HEK293 (cell line): ENCODE measurements around the gene FZR1.

Experiments used
- CTCF ChIA-PET: fragments of 350-600 bp; formaldehyde crosslinking; extraction: SDS; loops from one replicate; lab custom pipeline; 2021; ENCODE audit warnings: antibody characterized with exemption; lab: Yijun Ruan, JAX
- POLR2A ChIA-PET: fragments of 300-600 bp; formaldehyde crosslinking; extraction: SDS; loops from one replicate; lab custom pipeline; 2020; ENCODE audit warnings: antibody characterized with exemption, inconsistent platforms; lab: Yijun Ruan, JAX
- H3K27ac ChIP-seq: fragments of 200-500 bp; sonication (Bioruptor generic); 2 replicates; pipeline ENCODE4 v1.5.1; 2014; ENCODE audit warnings: low read depth, low read length, control low read depth, inconsistent platforms; ENCODE audit errors: extremely low read depth
- H3K36me3 ChIP-seq, 2 experiments: fragments of 200-500 bp in 1 of 2; sonication (Bioruptor generic) in 1 of 2; 1 replicate in 1 of 2; 2 replicates in 1 of 2; pipeline ENCODE4 v1.5.1; 2014 to 2017; ENCODE audit warnings: inconsistent platforms in 2 of 2, low read length in 2 of 2; ENCODE audit not compliant: control insufficient read depth in 2 of 2, insufficient read depth in 1 of 2
- H3K4me1 ChIP-seq: fragments of 200-500 bp; sonication (Bioruptor generic); 2 replicates; pipeline ENCODE4 v1.5.1; 2014; ENCODE audit warnings: mild to moderate bottlenecking, low read length, inconsistent platforms; ENCODE audit not compliant: control insufficient read depth, insufficient read depth
- H3K4me3 ChIP-seq: 2 replicates; pipeline ENCODE4 v1.5.1; 2011; ENCODE audit warnings: low read depth, mild to moderate bottlenecking, control low read depth, low read length, moderate library complexity
- H3K9me3 ChIP-seq: fragments of 200-500 bp; sonication (Bioruptor generic); 2 replicates; pipeline ENCODE4 v1.5.1; 2014; ENCODE audit warnings: low read depth, low read length, inconsistent platforms; ENCODE audit not compliant: control insufficient read depth, insufficient read depth
- ATF2 ChIP-seq: fragments of 450-650 bp; formaldehyde crosslinking; IDR thresholded peaks from 2 replicates; pipeline ENCODE4 v1.5.1; 2016; ENCODE audit warnings: missing biosample characterization, missing genetic modification characterization, low read depth
- GFI1B ChIP-seq: fragments of 450-650 bp; formaldehyde crosslinking; IDR thresholded peaks from 2 replicates; pipeline ENCODE4 v1.5.1; 2016; ENCODE audit warnings: missing biosample characterization, missing genetic modification characterization
- HIC1 ChIP-seq: fragments of 450-650 bp; formaldehyde crosslinking; IDR thresholded peaks from 2 replicates; pipeline ENCODE4 v1.5.1; 2016; ENCODE audit warnings: missing biosample characterization, missing genetic modification characterization
- ZBTB1 ChIP-seq: fragments of 450-650 bp; formaldehyde crosslinking; IDR thresholded peaks from 2 replicates; pipeline ENCODE4 v1.5.1; 2016; ENCODE audit warnings: missing biosample characterization, missing genetic modification characterization
- ZBTB11 ChIP-seq: fragments of 450-650 bp; formaldehyde crosslinking; conservative IDR thresholded peaks from 2 replicates; pipeline ENCODE4 v1.5.1; 2016; ENCODE audit warnings: low read depth, missing biosample characterization, missing genetic modification characterization
- ZBTB7A ChIP-seq: fragments of 450-650 bp; formaldehyde crosslinking; IDR thresholded peaks from 2 replicates; pipeline ENCODE4 v1.5.1; 2016; ENCODE audit warnings: low read depth, missing biosample characterization, missing genetic modification characterization
- ZNF140 ChIP-seq: fragments of 450-650 bp; formaldehyde crosslinking; IDR thresholded peaks from 2 replicates; pipeline ENCODE4 v1.5.1; 2016; ENCODE audit warnings: missing biosample characterization, missing genetic modification characterization
- ZNF24 ChIP-seq: fragments of 450-650 bp; formaldehyde crosslinking; IDR thresholded peaks from 2 replicates; pipeline ENCODE4 v1.5.1; 2016; ENCODE audit warnings: missing biosample characterization, missing genetic modification characterization
- ZNF292 ChIP-seq: fragments of 450-650 bp; formaldehyde crosslinking; IDR thresholded peaks from 2 replicates; pipeline ENCODE4 v1.5.1; 2016; ENCODE audit warnings: low read depth, missing biosample characterization, missing genetic modification characterization, borderline replicate concordance
- ZNF362 ChIP-seq: fragments of 450-650 bp; formaldehyde crosslinking; IDR thresholded peaks from 2 replicates; pipeline ENCODE4 v1.5.1; 2016; ENCODE audit warnings: missing biosample characterization, missing genetic modification characterization
- ZNF416 ChIP-seq: fragments of 450-650 bp; formaldehyde crosslinking; IDR thresholded peaks from 2 replicates; pipeline ENCODE4 v1.5.1; 2016; ENCODE audit warnings: missing biosample characterization, missing genetic modification characterization
- ZNF449 ChIP-seq: fragments of 450-650 bp; formaldehyde crosslinking; IDR thresholded peaks from 2 replicates; pipeline ENCODE4 v1.5.1; 2017; ENCODE audit warnings: missing biosample characterization, mild to moderate bottlenecking, missing genetic modification characterization, moderate library complexity
- ZNF510 ChIP-seq: fragments of 450-650 bp; formaldehyde crosslinking; IDR thresholded peaks from 2 replicates; pipeline ENCODE4 v1.5.1; 2018; ENCODE audit warnings: mild to moderate bottlenecking, missing genetic modification characterization, missing biosample characterization; ENCODE audit not compliant: insufficient replicate concordance
- ZNF529 ChIP-seq: fragments of 450-650 bp; formaldehyde crosslinking; IDR thresholded peaks from 2 replicates; pipeline ENCODE4 v1.5.1; 2017; ENCODE audit warnings: missing genetic modification characterization, missing biosample characterization; ENCODE audit not compliant: insufficient replicate concordance
- ZNF530 ChIP-seq: fragments of 450-650 bp; formaldehyde crosslinking; IDR thresholded peaks from 2 replicates; pipeline ENCODE4 v1.5.1; 2016; ENCODE audit warnings: low read depth, missing biosample characterization, missing genetic modification characterization
- ZNF548 ChIP-seq: fragments of 450-650 bp; formaldehyde crosslinking; IDR thresholded peaks from 2 replicates; pipeline ENCODE4 v1.5.1; 2016; ENCODE audit warnings: missing biosample characterization, missing genetic modification characterization
- ZNF585B ChIP-seq: fragments of 450-650 bp; formaldehyde crosslinking; IDR thresholded peaks from 2 replicates; pipeline ENCODE4 v1.5.1; 2016; ENCODE audit warnings: missing biosample characterization, missing genetic modification characterization
- ZNF654 ChIP-seq: fragments of 450-650 bp; formaldehyde crosslinking; IDR thresholded peaks from 2 replicates; pipeline ENCODE4 v1.5.1; 2016; ENCODE audit warnings: low read depth, missing biosample characterization, missing genetic modification characterization

Gene FZR1

GRCh38 chr19:3535563-3535965 lies 29.5 kb downstream of the FZR1 start:
- ChIA-PET CTCF (no interaction called here), POLR2A (no interaction called here)
- H3K4me3 ChIP-seq: no peak overlapping the region
- TF ChIP-seq ZNF530 (tag by site-specific recombination) (no peak), ZNF585B (tag by site-specific recombination) (no peak), ZNF510 (no peak), ZNF140 (tag by site-specific recombination) (no peak), ZNF529 (no peak), ZBTB7A (tag by site-specific recombination) (no peak), ZBTB11 (tag by site-specific recombination) (no peak), HIC1 (tag by site-specific recombination) (no peak), GFI1B (tag by site-specific recombination) (no peak), ZNF24 (no peak), ZNF548 (no peak), ZBTB1 (tag by site-specific recombination) (no peak), ZNF416 (tag by site-specific recombination) (no peak), ZNF362 (no peak), ZNF292 (tag by site-specific recombination) (no peak), ZNF654 (tag by site-specific recombination) (no peak), ZNF449 (tag by site-specific recombination) (no peak), ATF2 (tag by site-specific recombination) (no peak)
- no peak overlapping the region for H3K27ac ChIP-seq
- H3K9me3 ChIP-seq: no peaks in the 10 kb centered on the region
- H3K36me3 ChIP-seq: peaks cover 3 to 66% of the 10 kb centered on the region in 2 experiments; a peak in 2 of 3 replicates
- H3K4me1 ChIP-seq: no peaks in the 10 kb centered on the region
